ENCODE measurements around the gene HCRT.

HCRT gene

DNA sequence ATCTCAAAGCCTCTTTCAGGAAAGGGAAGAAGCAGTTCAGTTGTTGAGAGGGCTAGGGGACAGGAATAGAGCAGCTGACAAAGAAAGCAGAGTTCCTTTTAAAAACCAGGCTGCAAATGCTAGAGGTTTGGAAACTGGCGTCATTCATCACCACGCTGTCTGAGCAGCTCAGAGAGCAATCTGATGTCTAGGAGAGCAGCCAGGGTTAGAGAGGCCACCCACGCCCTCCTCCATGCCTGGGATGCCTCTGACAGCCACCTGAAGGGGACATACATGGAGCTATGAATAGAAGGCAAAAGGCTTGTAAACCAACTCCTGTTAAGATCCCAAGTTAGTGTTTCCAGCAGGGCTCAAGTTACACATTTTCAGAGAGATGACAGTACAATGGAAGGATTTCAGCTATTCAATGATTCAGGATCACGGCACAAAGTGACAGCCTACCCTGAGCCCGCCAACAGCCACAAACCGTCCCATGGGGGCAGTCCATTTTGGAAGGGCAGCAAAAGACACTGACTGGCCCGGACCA, 42.8 kb downstream of the HCRT start:
- TF ChIP-seq GATA2 (IDR thresholded peaks at IDR 0.05; ENCODE audit: low read depth, low read length) (no peak), GATA3 (IDR thresholded peaks at IDR 0.05; ENCODE audit: low read depth, low read length) (no peak)

DNA sequence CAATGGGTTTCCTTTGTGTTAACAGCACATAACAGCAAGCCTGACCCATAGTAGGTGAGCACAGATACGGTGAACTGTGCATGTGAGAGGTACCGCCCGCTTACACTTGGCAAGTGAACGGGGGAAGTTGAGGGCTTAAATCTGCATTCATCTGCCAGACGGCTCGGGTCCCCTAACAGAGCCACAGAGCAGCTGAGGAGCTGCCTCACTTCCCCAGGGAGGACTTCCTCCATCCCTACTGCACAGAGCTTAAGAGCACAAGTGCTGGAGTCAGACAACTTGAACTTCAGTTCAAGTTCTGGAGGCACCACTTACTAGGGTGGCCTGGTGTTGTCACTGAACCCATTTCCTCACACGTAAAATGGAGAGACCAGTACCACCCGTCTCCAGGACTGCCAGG, 43.9 kb downstream of the HCRT start:
- TF ChIP-seq GATA2 (IDR thresholded peaks at IDR 0.05; ENCODE audit: low read depth, low read length) (no peak), GATA3 (IDR thresholded peaks at IDR 0.05; ENCODE audit: low read depth, low read length) (no peak)

DNA sequence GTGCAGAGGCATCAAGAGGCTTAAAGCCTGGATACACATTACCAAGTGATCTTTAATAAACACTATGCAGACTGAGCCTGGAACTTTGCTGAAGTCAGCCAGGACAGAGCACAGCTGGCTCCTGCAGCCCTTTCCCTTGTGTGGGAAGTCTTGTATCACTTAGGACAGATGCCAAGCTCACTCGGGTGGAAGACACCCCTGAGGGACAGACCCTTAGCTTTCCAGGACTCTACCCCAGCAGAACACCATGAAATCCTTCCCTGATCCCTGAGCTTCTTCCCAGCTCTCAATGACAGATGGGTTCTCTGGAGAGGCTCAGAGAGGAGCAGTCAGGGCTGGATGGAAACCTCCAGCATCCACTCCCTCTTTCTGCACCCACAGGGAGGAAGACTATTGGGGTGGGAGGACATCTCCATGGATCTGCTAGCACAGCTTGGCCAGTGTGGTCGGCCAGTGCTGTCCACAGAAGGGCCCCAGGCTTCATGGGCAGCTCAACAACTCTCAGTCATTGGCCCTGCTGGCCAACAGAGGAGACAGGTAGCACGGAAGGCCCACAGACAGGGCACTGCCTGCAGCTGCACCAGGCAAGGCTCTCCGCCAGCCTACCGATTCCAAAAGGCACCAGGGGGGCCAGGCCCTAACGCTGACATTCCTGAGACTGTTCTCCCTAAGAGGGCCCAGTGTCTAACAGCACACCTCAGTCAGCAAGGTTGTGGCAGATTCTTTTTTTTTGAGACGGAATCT, 46.3 kb downstream of the HCRT start:
- no peak for TF ChIP-seq GATA3 (IDR thresholded peaks at IDR 0.05; ENCODE audit: low read depth, low read length)
- no peak for TF ChIP-seq GATA2 (IDR thresholded peaks at IDR 0.05; ENCODE audit: low read depth, low read length)

DNA sequence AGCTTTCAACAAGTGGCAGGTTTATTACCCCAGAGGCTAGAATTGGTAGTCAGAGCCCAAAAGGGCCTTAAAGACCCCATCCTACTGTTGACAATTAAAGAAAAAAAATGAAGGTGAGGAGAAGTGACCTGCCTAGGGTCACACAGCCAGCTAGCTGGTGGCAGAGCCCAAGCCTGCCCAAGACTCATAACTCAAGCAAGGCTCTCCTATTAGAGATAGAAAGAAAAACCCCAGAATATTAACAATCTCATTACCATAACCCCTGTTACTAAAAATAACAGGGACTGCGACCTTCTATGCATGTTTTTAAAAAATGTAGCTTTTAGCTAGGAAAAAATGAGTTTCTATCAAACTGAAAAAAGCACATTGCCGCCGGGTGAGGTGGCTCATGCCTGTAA, 48.6 kb downstream of the HCRT start:
- no peak for TF ChIP-seq GATA3 (IDR thresholded peaks at IDR 0.05; ENCODE audit: low read depth, low read length)
- TF ChIP-seq GATA2 (IDR thresholded peaks at IDR 0.05; ENCODE audit: low read depth, low read length), result no peak

DNA sequence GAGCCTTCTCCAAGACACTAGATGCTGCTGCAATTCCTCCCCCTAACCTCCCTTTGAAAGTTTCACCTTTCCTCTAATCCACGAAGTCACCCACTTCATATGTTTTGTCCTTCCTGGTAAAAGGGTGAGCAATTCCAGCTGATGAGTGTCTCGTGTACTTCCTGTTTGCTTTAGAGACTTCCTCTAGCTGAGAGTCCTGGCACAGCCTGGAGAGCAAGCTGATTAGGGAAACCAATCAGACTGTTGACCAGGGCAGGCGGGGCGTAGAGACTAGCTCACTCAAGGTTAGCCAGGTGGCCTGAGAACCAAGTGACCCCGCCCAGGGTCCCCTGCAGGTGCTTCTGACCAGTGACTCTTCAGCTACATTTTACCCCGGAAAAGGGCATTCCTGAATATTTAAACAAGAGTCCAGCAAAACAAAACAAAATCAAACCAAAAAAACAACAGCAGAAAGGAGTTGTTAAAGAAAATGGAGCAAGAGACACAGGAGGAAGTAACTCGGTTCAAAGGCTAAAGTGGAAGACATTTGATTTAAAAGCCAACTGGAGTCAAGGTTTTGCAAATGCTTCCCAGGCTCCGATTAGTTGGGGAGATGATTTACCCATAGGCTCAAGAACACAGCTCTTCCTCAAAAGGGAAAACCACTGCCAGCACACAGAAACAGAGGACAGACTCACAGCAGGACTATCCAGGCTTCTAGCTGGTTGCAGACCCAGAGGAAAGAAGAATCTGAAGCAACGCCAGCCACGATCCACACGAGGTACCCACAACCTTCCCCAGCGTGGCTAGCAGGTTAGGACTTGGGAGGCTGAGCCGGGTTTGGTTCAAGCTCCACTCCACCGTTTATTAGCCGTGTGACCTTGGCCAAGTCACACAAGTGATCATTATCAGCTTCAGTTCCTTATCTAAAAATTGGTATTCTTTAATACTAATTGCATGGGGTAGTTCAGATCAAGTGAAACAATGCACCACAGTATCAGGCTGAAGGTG, 49.3 kb downstream of the HCRT start:
- TF ChIP-seq GATA2 (IDR thresholded peaks at IDR 0.05; ENCODE audit: low read depth, low read length), result no peak
- no peak for TF ChIP-seq GATA3 (IDR thresholded peaks at IDR 0.05; ENCODE audit: low read depth, low read length)

DNA sequence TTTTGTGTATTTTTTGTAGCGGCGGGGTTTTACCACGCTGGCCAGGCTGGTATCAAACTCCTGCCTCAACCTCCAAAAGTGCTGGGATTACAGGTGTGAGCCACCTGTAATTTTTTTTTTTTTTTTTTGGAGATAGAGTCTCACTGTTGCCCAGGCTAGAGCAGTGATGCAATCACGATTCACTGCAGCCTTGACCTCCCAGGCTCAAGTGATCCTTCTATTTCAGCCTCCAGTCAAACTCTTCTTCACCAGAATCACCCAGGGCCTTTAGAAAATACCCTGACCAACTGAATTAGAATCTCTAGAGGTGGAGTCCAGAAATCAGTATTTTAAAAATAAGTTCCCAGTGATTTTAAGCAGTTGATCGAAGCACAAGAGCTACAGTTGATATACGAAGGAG, 50.1 kb downstream of the HCRT start:
- no peak for TF ChIP-seq GATA3 (IDR thresholded peaks at IDR 0.05; ENCODE audit: low read depth, low read length)
- no peak for TF ChIP-seq GATA2 (IDR thresholded peaks at IDR 0.05; ENCODE audit: low read depth, low read length)
